ENCODE results near the gene SUSD1. TPM values are rescaled to one million over a fixed set of nuclear protein-coding genes. Genes with fewer than 3 reads are reported as not detected.
"Not testable (repeated sequence)": the region's sequence is repeated elsewhere in the genome, so short reads cannot be mapped to it uniquely, and the experiment has no call there.

SUSD1 gene
- total RNA-seq, 2 donors from 2014 or later: 6.2 to 10.6 TPM

DNA sequence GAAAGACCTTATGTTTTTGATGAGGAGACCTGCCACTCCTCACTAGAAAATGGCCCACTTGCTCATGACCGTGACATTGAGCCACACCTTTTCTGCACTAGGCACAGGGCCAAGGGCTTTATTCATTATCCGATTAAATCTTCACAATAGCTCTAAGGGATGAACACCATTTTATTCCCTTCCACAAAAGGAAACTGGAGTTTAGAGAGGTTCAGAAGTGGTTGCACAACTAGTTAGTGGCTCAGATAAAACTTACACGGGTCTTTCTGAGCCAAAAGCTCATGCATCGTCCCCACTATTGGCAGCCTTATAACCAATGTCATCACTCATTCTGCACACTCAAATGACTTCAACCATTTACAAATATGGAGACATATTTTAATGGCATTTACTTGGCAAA lies 39.4 kb downstream of the SUSD1 start:
- Histone ChIP-seq H3K4me3 (no peak overlapping the region), H3K4me1 (no peaks in the 10 kb centered on the region), H3K36me3 (no peaks in the 10 kb centered on the region), H3K27ac (no peak overlapping the region), H3K9me3 (peaks cover 0 to 4% of the 10 kb centered on the region in 2 donors), H3K27me3 (no peaks in the 10 kb centered on the region)
- TF ChIP-seq, protein P1, sequence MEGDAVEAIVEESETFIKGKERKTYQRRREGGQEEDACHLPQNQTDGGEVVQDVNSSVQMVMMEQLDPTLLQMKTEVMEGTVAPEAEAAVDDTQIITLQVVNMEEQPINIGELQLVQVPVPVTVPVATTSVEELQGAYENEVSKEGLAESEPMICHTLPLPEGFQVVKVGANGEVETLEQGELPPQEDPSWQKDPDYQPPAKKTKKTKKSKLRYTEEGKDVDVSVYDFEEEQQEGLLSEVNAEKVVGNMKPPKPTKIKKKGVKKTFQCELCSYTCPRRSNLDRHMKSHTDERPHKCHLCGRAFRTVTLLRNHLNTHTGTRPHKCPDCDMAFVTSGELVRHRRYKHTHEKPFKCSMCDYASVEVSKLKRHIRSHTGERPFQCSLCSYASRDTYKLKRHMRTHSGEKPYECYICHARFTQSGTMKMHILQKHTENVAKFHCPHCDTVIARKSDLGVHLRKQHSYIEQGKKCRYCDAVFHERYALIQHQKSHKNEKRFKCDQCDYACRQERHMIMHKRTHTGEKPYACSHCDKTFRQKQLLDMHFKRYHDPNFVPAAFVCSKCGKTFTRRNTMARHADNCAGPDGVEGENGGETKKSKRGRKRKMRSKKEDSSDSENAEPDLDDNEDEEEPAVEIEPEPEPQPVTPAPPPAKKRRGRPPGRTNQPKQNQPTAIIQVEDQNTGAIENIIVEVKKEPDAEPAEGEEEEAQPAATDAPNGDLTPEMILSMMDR (IDR thresholded peaks at IDR 0.05): no peak
- no peak for DNase-seq (ENCODE audit: low spot score)

DNA sequence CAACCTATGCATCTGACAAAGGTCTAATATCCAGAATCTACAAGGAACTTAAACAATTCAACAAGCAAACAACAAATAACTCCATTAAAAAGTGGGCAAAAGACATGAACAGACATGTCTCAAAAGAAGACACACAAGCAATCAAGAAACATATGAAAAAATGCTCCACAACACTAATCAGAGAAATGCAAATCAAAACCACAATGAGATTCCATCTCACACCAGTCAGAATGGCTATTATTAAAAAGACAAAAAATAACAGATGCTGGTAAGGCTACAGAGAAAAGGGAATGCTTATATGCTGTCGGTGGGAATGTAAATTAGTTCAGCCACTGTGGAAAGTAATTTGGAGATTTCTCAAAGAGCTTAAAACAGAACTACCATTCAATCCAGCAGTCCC lies 41.3 kb downstream of the SUSD1 start:
- H3K27ac ChIP-seq; H3K9me3 ChIP-seq; H3K27me3 ChIP-seq; H3K36me3 ChIP-seq; DNase-seq (ENCODE audit: low spot score); H3K4me1 ChIP-seq; H3K4me3 ChIP-seq: not testable (repeated sequence)

GRCh38 chr9:112132356-112132755 lies 42.7 kb downstream of the SUSD1 start:
- TF ChIP-seq, protein P1 (IDR thresholded peaks at IDR 0.05): no peak
- Histone ChIP-seq H3K4me1 (no peaks in the 10 kb centered on the region), H3K27ac (no peak overlapping the region), H3K27me3 (no peaks in the 10 kb centered on the region), H3K9me3 (peaks cover 0 to 4% of the 10 kb centered on the region in 2 donors), H3K4me3 (no peak overlapping the region), H3K36me3 (no peaks in the 10 kb centered on the region)
- DNase-seq (ENCODE audit: low spot score): no peak

DNA sequence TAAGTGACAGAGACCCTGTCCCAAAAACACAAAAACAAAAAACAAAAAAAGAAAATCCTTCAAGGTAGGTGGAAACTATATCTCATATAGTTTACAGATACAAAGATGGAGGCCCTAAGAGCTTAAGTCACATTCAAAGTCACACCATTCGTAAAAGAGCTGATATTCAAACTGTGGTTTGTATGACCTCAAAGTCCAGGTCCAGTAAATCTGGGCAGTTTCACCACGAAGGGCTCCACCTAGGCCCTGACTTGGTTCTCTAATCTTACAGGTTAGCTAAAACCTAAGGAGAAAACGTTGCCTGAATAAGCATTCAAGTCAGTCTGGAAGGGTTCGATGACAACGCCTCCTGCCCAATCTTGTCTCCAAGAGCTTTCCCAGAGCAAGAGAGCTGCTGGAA lies 44.1 kb downstream of the SUSD1 start:
- Histone ChIP-seq H3K4me3 (no peak overlapping the region), H3K9me3 (peaks cover 0 to 4% of the 10 kb centered on the region in 2 donors), H3K4me1 (no peaks in the 10 kb centered on the region), H3K27me3 (no peaks in the 10 kb centered on the region), H3K36me3 (no peaks in the 10 kb centered on the region), H3K27ac (no peak overlapping the region)
- TF ChIP-seq, protein P1 (IDR thresholded peaks at IDR 0.05): no peak
- no peak for DNase-seq (ENCODE audit: low spot score)

GRCh38 chr9:112130347-112130746 lies 44.8 kb downstream of the SUSD1 start:
- H3K27ac ChIP-seq: no peak overlapping the region
- H3K9me3 ChIP-seq: peaks cover 0 to 4% of the 10 kb centered on the region in 2 donors
- H3K36me3 ChIP-seq: no peaks in the 10 kb centered on the region
- H3K4me3 ChIP-seq: no peak overlapping the region
- no peaks in the 10 kb centered on the region for H3K27me3 ChIP-seq
- DNase-seq (ENCODE audit: low spot score): no peak
- no peaks in the 10 kb centered on the region for H3K4me1 ChIP-seq
- TF ChIP-seq, protein P1 (IDR thresholded peaks at IDR 0.05): no peak

GRCh38 chr9:112129246-112129645 lies 45.9 kb downstream of the SUSD1 start:
- Histone ChIP-seq H3K36me3 (no peaks in the 10 kb centered on the region), H3K27me3 (no peaks in the 10 kb centered on the region), H3K4me3 (no peak overlapping the region), H3K4me1 (no peaks in the 10 kb centered on the region), H3K9me3 (peaks cover 0 to 4% of the 10 kb centered on the region in 2 donors), H3K27ac (no peak overlapping the region)
- TF ChIP-seq, protein P1 (IDR thresholded peaks at IDR 0.05): no peak
- no peak for DNase-seq (ENCODE audit: low spot score)

DNA sequence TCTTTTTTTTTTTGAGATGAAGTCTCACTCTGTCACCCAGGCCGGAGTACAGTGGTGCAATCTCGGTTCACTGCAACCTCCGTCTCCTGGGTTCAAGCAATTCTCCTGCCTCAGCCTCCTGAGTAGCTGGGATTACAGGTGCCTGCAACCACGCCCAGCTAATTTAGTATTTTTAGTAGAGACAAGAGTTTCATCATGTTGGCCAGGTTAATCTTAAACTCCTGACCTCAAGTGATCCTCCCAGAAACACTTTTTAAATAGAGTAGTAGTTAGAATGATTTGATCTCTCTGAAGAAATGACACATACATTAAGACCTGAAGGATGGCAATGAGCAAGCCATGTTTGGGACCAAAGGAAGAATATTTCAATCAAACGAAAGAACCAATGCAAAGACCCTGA lies 46.7 kb downstream of the SUSD1 start:
- H3K4me1 ChIP-seq; H3K4me3 ChIP-seq; H3K9me3 ChIP-seq; H3K36me3 ChIP-seq; H3K27ac ChIP-seq; DNase-seq (ENCODE audit: low spot score); H3K27me3 ChIP-seq: not testable (repeated sequence)

All from right atrium auricular region (tissue), 2 donors.